ENCODE data around the gene IL9. TPM values are rescaled to one million over a fixed set of nuclear protein-coding genes. Genes with fewer than 3 reads are reported as not detected.

The IL9 gene
- total RNA-seq, 2 donors from 2014 or later = not detected

DNA sequence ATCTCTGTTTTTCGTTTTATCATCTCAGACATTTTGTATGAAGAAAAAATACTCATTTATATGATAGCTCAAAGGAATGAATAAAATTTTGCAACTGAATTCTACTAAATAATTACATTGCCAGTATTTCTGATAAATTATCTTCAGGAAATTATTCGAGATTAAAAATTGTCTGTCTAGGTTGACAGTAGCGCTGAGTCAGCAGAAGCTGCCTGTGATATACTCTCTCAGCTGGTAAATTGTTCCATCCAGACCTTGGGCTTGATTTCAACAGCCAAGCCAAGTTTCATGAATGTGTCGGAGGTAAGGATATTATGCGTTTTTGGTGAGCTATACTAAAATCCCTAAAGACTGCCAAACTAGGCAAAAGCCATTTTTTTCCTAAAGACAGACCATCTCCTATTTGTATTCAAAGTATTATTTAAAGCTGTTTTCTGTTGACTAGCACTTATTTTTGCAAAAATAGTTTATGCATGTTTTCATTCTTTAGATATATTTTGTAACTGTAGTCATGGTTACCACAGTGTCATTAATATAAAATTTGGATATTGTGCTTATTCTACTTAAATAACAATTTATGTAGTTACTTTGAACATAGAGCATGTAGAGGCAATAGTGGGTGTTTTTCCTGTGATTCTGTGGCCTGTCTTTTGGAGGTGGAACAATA lies 41.7 kb upstream of the IL9 start:
- Histone ChIP-seq H3K27ac (no peak overlapping the region), H3K4me3 (no peak overlapping the region), H3K4me1 (ENCODE audit: control insufficient read depth in 1 of 2, low read depth in 2 of 2) (no peaks in the 10 kb centered on the region), H3K36me3 (no peaks in the 10 kb centered on the region), H3K9me3 (no peaks in the 10 kb centered on the region), H3K27me3 (replicated peaks; ENCODE audit: insufficient read depth) (no peaks in the 10 kb centered on the region)
- DNase-seq (ENCODE audit: low spot score) (no peak), ATAC-seq (ENCODE audit: insufficient number of reproducible peaks, low FRiP score, low read depth) (no peak)
- TF ChIP-seq, protein P1, sequence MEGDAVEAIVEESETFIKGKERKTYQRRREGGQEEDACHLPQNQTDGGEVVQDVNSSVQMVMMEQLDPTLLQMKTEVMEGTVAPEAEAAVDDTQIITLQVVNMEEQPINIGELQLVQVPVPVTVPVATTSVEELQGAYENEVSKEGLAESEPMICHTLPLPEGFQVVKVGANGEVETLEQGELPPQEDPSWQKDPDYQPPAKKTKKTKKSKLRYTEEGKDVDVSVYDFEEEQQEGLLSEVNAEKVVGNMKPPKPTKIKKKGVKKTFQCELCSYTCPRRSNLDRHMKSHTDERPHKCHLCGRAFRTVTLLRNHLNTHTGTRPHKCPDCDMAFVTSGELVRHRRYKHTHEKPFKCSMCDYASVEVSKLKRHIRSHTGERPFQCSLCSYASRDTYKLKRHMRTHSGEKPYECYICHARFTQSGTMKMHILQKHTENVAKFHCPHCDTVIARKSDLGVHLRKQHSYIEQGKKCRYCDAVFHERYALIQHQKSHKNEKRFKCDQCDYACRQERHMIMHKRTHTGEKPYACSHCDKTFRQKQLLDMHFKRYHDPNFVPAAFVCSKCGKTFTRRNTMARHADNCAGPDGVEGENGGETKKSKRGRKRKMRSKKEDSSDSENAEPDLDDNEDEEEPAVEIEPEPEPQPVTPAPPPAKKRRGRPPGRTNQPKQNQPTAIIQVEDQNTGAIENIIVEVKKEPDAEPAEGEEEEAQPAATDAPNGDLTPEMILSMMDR (IDR thresholded peaks at IDR 0.05) = no peak

DNA sequence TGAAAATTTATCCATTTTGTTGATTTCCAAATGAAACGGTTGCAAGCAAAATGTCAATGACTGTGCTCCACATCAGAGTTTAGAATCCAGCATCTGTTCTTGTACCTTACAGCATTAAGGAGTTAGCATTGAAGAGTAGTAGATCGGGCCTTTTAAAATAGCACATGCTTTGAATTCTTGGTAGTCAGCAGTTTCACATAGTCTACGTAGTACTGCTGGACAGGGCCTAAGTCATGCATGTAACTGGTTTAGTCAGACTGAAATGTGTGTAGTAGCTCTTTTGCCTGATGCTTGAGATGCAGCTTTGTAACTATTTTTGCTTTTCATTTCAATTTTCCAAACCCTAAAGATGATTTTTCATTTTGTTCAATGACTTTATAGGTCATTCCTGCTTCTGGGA lies 39.3 kb upstream of the IL9 start:
- no peak for ATAC-seq (ENCODE audit: insufficient number of reproducible peaks, low FRiP score, low read depth)
- no peak for DNase-seq (ENCODE audit: low spot score)
- peaks cover 12% of the 10 kb centered on the region for H3K27me3 ChIP-seq (replicated peaks; ENCODE audit: insufficient read depth)
- H3K4me1 ChIP-seq (ENCODE audit: control insufficient read depth in 1 of 2, low read depth in 2 of 2) = peaks cover 4 to 10% of the 10 kb centered on the region in 2 donors
- H3K27ac ChIP-seq = no peak overlapping the region
- no peak overlapping the region for H3K4me3 ChIP-seq
- TF ChIP-seq, protein P1 (IDR thresholded peaks at IDR 0.05) = no peak
- no peaks in the 10 kb centered on the region for H3K36me3 ChIP-seq
- no peaks in the 10 kb centered on the region for H3K9me3 ChIP-seq

DNA sequence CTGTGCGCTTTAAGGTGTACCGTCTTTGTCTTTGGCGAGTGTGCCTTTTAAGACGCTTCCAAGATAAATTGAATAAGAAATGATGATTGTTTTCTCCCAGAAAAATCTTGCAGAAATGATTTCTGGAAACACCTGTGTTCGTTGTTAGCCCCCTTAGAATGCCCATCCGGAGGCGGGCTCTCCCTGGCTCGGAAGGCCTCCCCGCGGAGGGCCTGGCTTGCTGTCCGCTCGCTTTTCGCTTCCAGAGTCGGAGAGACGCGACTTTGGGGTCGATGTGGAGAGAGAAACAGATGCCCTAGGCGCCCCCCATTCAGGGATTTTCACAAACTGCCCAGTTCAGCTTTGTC lies 35.3 kb upstream of the IL9 start:
- H3K27ac ChIP-seq = no peak overlapping the region
- peaks cover 16% of the 10 kb centered on the region for H3K27me3 ChIP-seq (replicated peaks; ENCODE audit: insufficient read depth)
- TF ChIP-seq, protein P1 (IDR thresholded peaks at IDR 0.05) = no peak
- DNase-seq (ENCODE audit: low spot score) = no peak
- H3K4me1 ChIP-seq (ENCODE audit: control insufficient read depth in 1 of 2, low read depth in 2 of 2) = peaks cover 5 to 10% of the 10 kb centered on the region in 2 donors
- no peaks in the 10 kb centered on the region for H3K36me3 ChIP-seq
- no peaks in the 10 kb centered on the region for H3K9me3 ChIP-seq
- ATAC-seq (ENCODE audit: insufficient number of reproducible peaks, low FRiP score, low read depth) = no peak
- H3K4me3 ChIP-seq = no peak overlapping the region

DNA sequence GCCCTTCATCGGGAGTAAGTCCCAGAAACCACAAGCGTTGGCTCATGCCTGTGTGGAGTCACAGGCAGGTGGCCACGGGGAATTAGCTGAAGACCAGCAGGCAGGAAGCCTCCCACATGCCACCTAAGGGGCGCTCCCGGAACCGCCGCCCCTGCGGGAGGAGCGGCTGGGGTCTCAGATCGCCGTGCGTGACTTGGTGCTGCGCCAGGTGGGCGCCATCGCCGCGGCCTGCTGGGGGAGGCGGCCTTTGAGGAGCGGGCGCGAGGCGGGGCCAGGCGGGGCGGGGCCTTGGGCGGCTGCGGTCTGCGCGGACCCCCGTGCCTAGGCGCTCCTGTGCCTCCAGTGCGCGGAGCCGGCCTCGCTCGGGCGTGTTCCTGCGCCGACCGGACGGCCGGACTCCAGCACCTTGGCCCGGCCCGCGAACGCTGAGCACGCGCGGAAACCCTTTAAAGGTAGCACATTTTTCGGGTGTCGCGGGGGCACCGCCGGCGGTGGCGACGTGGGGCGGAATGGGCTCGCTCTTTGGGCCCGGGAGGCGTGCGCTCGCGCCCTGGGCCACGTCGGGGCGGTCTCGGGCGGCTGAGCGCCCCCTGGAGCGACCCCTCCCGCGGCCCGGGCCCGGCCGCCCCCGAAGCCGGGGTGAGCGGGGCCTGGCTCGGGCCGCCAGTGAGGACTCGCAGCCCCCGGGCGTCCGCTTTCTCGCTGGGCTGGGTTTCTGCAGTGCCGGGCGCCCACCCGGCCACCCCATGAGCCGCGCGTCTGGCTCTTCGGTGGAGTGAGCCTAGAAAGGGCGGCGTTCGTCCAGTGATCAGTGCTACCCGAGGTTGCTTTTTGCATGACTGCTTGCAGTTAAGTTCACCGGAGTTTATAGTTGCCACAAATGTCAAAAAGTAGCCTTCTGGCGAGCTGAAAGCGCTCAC lies 34.6 kb upstream of the IL9 start:
- Histone ChIP-seq H3K4me1 (ENCODE audit: control insufficient read depth in 1 of 2, low read depth in 2 of 2) (peaks cover 5 to 10% of the 10 kb centered on the region in 2 donors), H3K9me3 (no peaks in the 10 kb centered on the region), H3K27ac (no peak overlapping the region), H3K4me3 (peak overlapping the region; percentile 59), H3K36me3 (no peaks in the 10 kb centered on the region), H3K27me3 (replicated peaks; ENCODE audit: insufficient read depth) (peaks cover 16% of the 10 kb centered on the region)
- DNase-seq (ENCODE audit: low spot score) (no peak), ATAC-seq (ENCODE audit: insufficient number of reproducible peaks, low FRiP score, low read depth) (no peak)
- TF ChIP-seq, protein P1 (IDR thresholded peaks at IDR 0.05) = no peak

DNA sequence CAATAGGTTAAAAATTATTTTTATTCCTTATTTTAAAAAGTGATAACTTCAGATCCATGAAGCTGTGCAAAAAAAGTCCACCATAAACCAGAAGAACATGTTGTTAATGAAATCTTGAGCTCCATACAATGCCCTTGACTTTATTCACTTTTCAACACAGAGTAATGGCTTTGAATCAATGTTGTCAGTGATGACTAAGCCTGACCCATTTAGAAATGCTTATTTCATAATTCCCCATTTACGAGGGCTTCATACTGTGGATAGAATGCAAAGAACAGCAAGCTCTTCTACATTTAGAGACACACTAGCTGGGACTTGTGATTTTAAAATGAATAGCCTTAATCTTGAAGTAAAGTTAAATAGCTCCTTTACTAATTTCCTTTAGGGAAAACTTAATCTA lies 25.7 kb upstream of the IL9 start:
- TF ChIP-seq, protein P1 (IDR thresholded peaks at IDR 0.05) = no peak
- no peaks in the 10 kb centered on the region for H3K4me1 ChIP-seq (ENCODE audit: control insufficient read depth in 1 of 2, low read depth in 2 of 2)
- no peak overlapping the region for H3K4me3 ChIP-seq
- no peaks in the 10 kb centered on the region for H3K9me3 ChIP-seq
- H3K27me3 ChIP-seq (replicated peaks; ENCODE audit: insufficient read depth) = no peaks in the 10 kb centered on the region
- DNase-seq (ENCODE audit: low spot score) (no peak), ATAC-seq (ENCODE audit: insufficient number of reproducible peaks, low FRiP score, low read depth) (no peak)
- no peaks in the 10 kb centered on the region for H3K36me3 ChIP-seq
- H3K27ac ChIP-seq = no peak overlapping the region

Measured in thoracic aorta (tissue), 2 donors.